ENCODE measurements around the gene EFCAB6.
"Not testable (repeated sequence)": the region's sequence is repeated elsewhere in the genome, so short reads cannot be mapped to it uniquely, and the experiment has no call there.

EFCAB6 gene

DNA sequence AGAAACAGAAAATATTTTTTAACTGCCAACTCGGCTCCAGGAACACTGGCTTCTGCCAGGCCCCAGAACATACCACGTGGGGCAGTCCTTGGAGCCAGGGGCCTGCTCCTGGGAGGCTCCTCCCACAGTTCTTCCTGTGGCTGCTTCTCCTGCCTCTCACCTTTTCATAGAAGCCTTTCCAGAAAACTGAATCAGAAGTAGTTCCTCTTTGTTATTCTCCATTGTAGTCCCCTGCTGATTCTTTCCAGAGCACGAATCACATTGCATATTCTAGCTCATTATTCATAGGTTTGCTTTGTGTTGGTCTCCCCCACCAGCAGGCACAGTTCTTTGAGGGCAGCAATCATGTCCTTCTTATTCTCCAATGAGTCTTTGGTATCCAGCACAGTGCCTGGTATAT lies 106.0 kb downstream of the EFCAB6 start:
- no peak for DNase-seq

- DNase-seq: no peak
These were observed 108.1 kb downstream of the EFCAB6 start for GRCh38 chr22:43704051-43704450.

DNA sequence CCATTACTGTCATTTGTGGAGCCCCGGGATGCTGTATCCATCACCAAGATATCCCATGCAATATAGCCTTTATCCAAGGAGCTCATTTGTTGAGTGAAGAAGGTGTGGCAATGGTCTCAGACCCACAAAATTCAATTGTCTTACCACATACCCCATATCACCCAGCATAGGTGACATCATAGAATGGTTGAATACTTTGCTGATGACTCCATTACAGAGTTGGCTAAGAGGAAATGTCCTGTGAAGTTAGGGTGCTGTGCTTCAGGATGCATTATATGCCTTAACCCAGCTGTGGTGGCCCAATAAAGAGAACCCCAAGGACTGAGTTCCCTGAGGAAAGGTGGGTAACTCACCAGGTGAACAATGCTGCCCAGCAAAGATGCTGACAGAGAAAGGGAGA lies 113.7 kb downstream of the EFCAB6 start:
- no peak for DNase-seq

- no peak for DNase-seq
These were observed 114.2 kb downstream of the EFCAB6 start for GRCh38 chr22:43697894-43698293.

- no peak for DNase-seq
These were observed 118.9 kb downstream of the EFCAB6 start for GRCh38 chr22:43693249-43693648.

DNA sequence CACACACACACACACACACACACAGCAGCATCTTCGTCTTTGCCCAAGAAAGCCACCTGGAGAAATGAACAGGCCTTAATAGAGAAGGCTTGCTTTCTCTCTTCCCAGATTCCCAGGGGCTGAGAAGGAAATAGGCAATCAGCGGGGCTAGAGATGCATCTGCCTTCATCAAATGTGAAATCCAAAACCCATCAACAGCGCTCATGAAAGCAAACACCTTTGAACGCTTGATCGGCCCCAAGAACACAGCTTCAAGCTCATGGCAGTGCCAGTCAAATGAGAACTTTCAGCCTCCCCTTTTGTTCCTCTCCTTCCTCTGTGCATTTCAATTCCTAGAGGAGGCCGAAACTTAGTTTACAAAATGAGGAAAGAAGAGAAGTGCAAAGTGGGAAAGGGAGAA lies 122.7 kb downstream of the EFCAB6 start:
- DNase-seq: no peak

GRCh38 chr22:43682851-43683250 lies 129.3 kb downstream of the EFCAB6 start:
- no peak for DNase-seq

GRCh38 chr22:43681731-43682360 lies 130.3 kb downstream of the EFCAB6 start:
- DNase-seq: no peak

GRCh38 chr22:43670513-43670912 lies 141.6 kb downstream of the EFCAB6 start:
- no peak for DNase-seq

DNA sequence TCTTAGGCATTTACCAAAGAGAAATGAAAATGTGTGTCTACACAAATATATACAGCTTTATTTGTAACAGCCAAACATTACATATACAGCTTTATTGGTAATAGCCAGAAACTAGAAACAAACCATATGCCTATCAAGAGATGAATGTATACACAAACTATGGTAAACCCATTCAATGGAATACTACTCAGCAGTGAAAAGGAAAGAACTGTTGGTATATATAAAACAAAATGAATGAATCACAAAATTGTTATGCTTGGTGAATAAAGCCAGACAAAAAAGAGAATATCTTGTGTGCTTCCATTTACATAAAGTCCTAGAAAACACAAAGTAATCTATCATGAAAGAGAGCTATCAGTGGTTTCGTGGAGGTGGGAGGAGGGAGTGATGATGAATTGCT lies 142.9 kb downstream of the EFCAB6 start:
- no peak for DNase-seq

GRCh38 chr22:43667656-43668055 lies 144.4 kb downstream of the EFCAB6 start:
- no peak for DNase-seq

DNA sequence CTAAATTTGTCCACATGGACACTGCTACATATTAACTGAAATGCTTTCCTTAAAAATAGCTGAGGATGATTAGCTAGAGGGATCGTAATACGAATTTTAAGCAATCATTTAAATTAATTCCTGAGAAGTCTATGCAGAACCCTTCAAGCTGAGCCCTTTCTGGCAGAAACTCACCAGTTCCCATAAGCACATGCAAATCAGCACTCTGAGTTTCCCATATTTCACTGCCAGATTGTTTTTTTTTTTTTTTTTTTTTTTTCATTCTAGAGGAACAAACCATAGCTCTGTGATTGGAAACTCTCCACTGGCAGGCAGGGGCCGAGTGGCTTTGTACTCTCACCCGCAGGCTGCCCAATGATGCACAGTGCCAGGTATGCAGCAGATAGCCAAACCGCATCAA lies 145.6 kb downstream of the EFCAB6 start:
- no peak for DNase-seq

DNA sequence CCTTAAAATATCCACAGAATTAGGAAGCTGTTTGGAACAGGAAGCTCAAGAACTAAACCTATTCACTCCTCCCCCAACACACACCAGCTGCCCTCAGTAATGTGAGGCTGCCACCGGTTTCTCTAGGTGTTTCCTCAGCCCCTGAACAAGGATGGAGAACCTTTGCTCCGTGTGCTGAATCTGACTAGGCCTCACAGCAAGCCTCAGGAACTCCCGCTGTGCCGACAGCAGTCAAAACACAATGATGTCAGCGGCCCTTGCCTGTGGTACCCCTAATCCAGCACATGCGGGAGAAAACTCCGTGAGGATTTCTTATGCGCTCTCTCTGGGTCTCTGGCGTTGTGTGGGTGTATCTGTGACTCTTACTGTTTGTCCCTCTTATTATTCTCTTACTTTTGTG lies 153.3 kb downstream of the EFCAB6 start:
- no peak for DNase-seq

- not testable (repeated sequence) for DNase-seq
These were observed 155.5 kb downstream of the EFCAB6 start for GRCh38 chr22:43656581-43656980.

- no peak for DNase-seq
These were observed 157.8 kb downstream of the EFCAB6 start for GRCh38 chr22:43654271-43654670.

DNA sequence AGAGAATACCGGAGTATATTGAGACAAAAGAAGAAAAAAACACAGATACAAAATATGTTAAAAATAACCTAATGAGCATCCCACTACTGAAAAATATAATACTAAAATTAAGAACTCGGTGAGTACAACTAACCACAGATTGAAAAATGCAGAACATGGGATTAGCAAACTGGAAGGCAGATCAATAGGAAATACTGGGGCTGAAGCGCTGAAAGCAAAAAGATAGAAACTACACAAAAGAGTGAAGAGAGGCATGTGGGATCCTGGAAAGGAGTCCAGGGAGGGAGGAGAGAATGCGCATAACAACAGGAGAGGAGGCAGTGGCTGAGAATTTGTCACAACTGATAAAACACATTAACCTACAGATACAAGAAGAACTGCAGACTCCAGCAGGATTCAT lies 159.3 kb downstream of the EFCAB6 start:
- no peak for DNase-seq

DNA sequence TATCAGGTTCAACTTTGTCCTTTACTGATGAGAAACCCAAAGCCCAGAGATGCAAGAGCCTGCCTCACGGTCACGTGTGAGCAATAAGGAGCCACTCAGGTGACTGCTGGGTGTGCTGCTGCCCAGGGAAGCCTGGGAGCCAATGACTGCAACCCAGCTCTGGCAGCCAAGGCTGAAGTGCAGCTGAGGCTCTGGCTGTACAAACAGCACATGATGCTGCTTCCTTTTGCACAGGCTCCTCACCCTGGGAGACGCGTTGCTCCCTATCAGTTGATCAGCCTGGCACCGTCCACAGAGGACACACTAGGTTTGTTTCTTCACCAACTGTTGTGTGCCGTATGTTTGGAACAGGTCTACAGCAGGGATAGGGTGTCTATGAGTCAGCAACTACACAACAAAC lies 168.7 kb downstream of the EFCAB6 start:
- DNase-seq: no peak

- DNase-seq: no peak
These were observed 169.5 kb downstream of the EFCAB6 start for GRCh38 chr22:43642319-43643206.

DNA sequence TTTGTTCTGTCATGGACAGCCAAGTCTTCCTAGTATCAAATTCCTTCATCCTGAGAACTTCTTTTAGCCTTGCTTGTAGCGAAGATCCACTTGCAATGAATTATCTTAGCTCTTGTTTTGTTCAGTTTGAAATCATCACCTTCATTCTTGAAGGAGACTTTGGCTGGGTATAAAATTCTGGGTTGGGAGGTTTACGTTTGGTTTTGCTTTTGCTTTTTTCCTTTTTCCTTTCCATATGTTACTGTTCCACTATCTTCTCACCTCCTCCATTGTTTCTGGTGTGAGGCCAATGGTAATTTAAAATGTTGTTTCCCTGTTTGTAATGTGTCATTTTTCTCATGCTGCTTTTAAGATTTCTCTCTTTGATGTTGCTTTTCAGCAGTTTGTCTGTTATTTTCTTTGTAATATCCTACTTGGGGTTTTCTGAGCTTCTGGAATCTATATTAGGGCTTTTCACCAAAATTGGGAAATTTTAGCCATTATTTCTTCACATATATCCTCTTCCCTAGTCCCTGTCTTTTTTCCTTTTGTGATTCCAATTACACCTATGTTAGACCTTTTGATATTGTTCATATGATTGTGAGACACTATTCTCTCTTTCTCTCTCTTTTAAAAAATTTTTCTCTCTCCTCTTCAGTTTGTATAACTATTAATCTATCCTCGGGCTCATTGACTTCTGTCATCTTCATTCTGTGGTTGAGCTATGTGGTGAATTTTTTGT lies 172.7 kb downstream of the EFCAB6 start:
- DNase-seq: no peak

DNA sequence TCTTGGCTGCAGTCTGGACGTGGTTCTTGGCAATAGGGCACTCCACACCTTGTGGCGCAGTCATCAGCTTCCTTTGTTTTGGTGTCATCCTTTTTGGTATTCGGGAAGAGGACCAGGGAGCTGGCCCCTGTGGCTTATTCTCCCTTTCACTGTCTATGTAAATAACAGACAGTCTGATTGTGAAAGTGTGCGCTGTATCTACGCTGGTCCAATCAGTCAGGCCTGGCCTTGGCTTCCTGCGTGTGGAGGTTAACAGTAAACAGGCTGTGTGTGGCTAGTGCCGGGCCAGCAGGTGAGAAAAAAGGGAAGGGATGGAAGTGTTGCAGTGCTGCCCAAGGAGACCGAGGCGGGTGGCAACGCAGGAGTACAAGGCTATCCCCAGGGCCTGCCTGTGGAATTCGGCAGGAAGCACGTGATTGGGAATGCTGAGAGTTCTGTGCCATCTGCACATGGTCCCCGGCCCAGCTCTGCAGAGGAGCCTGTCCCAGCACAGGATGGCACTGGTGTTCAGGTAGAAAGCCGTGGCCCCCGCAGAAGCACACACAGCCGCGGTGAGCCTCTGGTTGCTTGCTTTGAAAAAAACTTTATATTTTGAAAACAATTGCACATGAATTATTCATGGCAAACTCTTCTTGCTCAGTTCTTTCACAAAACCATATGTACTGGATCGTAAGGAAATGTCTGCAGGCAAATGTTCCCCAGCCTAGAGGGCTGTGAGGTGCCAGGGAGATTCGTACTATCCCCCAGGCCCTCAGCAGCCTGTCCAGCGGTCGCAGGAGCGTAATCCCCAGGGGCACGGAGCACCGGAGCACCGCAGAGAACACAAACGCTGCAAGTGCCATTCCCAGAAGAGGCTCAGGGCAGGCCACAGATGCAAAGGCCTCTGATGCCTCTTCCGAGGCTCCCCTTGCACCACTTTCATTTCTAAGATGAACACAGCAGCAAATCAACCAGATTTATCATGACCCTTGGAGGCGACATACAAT lies 174.5 kb downstream of the EFCAB6 start:
- DNase-seq: no peak

GRCh38 chr22:43636086-43636485 lies 176.0 kb downstream of the EFCAB6 start:
- DNase-seq: no peak

GRCh38 chr22:43635101-43635500 lies 177.0 kb downstream of the EFCAB6 start:
- DNase-seq: no peak

DNA sequence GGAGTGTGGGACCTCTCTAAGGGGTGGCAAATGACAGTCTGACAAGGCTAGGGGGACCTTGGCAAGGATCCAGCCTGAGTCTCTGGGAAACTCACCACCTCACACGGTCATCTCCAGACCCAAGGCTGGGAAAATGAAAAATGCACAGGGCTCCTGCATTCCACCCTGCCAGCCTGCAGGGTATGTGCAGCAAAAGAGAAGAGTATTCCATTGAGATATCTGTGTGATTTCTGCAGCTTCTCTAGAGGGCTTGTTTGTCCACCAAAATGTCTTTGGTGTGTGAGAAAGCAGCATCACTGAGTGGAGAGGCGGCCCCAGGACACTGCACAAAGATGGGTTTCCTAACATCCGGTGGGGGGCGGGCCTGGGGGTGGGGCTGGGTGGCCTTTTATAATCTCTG lies 177.8 kb downstream of the EFCAB6 start:
- DNase-seq: no peak
